GM12878 (cell line): ENCODE data around the gene TACR3.
"Not testable (repeated sequence)": the region's sequence is repeated elsewhere in the genome, so short reads cannot be mapped to it uniquely, and the experiment has no call there.

Experiments used
- EZH2 ChIP-seq: IDR thresholded peaks from 2 replicates; pipeline ENCODE4 v1.6.1; 2012; ENCODE audit warnings: low read depth, mild to moderate bottlenecking, control low read depth, inconsistent platforms, low read length, borderline replicate concordance; ENCODE audit not compliant: control insufficient read depth
- FOXK2 ChIP-seq: fragments of 450-650 bp; IDR thresholded peaks from 2 replicates; pipeline ENCODE4 v1.6.1; 2017; ENCODE audit warnings: mild to moderate bottlenecking, moderate library complexity
- GABPA ChIP-seq: IDR thresholded peaks from 2 replicates; pipeline ENCODE4 v1.6.1; 2014; ENCODE audit warnings: antibody characterized with exemption, low read depth, mild to moderate bottlenecking, inconsistent platforms
- KDM1A ChIP-seq: fragments of 200-600 bp; sonication (generic); IDR thresholded peaks from 2 replicates; pipeline ENCODE4 v1.6.1; 2016; ENCODE audit warnings: borderline replicate concordance
- NFXL1 ChIP-seq: fragments of 450-650 bp; IDR thresholded peaks from 2 replicates; pipeline ENCODE4 v1.6.1; 2017; ENCODE audit warnings: antibody characterized with exemption, mild to moderate bottlenecking, borderline replicate concordance
- POLR2A ChIP-seq: IDR thresholded peaks from 2 replicates; pipeline ENCODE4 v1.6.1; 2011; ENCODE audit warnings: low read depth, mild to moderate bottlenecking, low read length
- POLR2AphosphoS5 ChIP-seq: IDR thresholded peaks from 2 replicates; pipeline ENCODE4 v1.6.1; 2011; ENCODE audit warnings: mild to moderate bottlenecking, low read length, inconsistent platforms
- ZBTB4 ChIP-seq: fragments of 450-650 bp; formaldehyde crosslinking; IDR thresholded peaks from 2 replicates; pipeline ENCODE4 v1.4.0; 2022; ENCODE audit warnings: mild to moderate bottlenecking, moderate library complexity
- ZZZ3 ChIP-seq: IDR thresholded peaks from 2 replicates; pipeline ENCODE4 v1.6.1; 2011; ENCODE audit warnings: low read depth; ENCODE audit not compliant: control insufficient read depth, insufficient read length
- TF ChIP-seq, protein P1 (sequence below): IDR thresholded peaks from 2 replicates; pipeline ENCODE4 v1.6.1; 2011; ENCODE audit warnings: mild to moderate bottlenecking, low read depth, low read length, moderate library complexity; ENCODE audit not compliant: insufficient replicate concordance
- TF ChIP-seq, protein P2 (sequence below): fragments of 450-650 bp; conservative IDR thresholded peaks from 2 replicates; pipeline ENCODE4 v1.6.1; 2017; ENCODE audit warnings: mild to moderate bottlenecking, moderate library complexity
- TF ChIP-seq, protein P3 (sequence below): IDR thresholded peaks from 2 replicates; pipeline ENCODE4 v1.6.1; 2012; ENCODE audit warnings: low read depth, low read length, improper control_type of control experiment

DNA sequence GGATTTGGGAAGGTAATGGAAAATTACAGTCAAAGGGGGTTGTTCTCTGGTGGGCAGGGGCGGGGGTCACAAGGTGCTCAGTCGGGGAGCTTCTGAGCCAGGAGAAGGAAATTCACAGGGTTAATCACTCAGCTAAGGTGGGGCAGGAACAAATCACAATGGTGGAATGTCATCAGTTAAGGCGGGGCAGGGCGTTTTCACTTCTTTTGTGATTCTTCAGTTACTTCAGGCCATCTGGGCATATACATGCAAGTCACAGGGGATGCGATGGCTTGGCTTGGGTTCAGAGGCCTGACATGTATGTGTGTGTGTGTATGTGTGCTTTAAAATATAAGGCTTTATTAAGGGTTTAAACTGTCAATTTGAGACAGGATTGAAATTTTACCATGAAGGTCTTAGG, 160.6 kb downstream of the TACR3 start:
- not testable (repeated sequence) for TF ChIP-seq NFXL1; ZZZ3; FOXK2; KDM1A; ZBTB4 (CRISPR knock-in tag); EZH2; POLR2A; GABPA; POLR2AphosphoS5
- TF ChIP-seq, protein P1, sequence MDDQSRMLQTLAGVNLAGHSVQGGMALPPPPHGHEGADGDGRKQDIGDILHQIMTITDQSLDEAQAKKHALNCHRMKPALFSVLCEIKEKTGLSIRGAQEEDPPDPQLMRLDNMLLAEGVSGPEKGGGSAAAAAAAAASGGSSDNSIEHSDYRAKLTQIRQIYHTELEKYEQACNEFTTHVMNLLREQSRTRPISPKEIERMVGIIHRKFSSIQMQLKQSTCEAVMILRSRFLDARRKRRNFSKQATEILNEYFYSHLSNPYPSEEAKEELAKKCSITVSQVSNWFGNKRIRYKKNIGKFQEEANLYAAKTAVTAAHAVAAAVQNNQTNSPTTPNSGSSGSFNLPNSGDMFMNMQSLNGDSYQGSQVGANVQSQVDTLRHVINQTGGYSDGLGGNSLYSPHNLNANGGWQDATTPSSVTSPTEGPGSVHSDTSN: not testable (repeated sequence)
- TF ChIP-seq, protein P2, sequence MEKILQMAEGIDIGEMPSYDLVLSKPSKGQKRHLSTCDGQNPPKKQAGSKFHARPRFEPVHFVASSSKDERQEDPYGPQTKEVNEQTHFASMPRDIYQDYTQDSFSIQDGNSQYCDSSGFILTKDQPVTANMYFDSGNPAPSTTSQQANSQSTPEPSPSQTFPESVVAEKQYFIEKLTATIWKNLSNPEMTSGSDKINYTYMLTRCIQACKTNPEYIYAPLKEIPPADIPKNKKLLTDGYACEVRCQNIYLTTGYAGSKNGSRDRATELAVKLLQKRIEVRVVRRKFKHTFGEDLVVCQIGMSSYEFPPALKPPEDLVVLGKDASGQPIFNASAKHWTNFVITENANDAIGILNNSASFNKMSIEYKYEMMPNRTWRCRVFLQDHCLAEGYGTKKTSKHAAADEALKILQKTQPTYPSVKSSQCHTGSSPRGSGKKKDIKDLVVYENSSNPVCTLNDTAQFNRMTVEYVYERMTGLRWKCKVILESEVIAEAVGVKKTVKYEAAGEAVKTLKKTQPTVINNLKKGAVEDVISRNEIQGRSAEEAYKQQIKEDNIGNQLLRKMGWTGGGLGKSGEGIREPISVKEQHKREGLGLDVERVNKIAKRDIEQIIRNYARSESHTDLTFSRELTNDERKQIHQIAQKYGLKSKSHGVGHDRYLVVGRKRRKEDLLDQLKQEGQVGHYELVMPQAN: not testable (repeated sequence)
- TF ChIP-seq, protein P3, sequence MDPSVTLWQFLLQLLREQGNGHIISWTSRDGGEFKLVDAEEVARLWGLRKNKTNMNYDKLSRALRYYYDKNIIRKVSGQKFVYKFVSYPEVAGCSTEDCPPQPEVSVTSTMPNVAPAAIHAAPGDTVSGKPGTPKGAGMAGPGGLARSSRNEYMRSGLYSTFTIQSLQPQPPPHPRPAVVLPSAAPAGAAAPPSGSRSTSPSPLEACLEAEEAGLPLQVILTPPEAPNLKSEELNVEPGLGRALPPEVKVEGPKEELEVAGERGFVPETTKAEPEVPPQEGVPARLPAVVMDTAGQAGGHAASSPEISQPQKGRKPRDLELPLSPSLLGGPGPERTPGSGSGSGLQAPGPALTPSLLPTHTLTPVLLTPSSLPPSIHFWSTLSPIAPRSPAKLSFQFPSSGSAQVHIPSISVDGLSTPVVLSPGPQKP: not testable (repeated sequence)
